ENCODE results near the gene SPTBN1.
"Not testable (repeated sequence)": the region's sequence is repeated elsewhere in the genome, so short reads cannot be mapped to it uniquely, and the experiment has no call there.

GRCh38 chr2:54698926-54699325 is 242.8 kb downstream of the SPTBN1 start:
- not testable (repeated sequence) for TF ChIP-seq CTCF (IDR thresholded peaks at IDR 0.05; ENCODE audit: extremely low read depth in 1 of 2, insufficient read depth in 1 of 2, low read depth in 1 of 2, low read length in 2 of 2); POLR2AphosphoS5 (IDR thresholded peaks at IDR 0.05; ENCODE audit: insufficient read depth, low read depth, low read length); MYC (IDR thresholded peaks at IDR 0.05; ENCODE audit: low read depth, low read length); MAX (IDR thresholded peaks at IDR 0.05; ENCODE audit: insufficient read depth, insufficient read length); POLR2A (IDR thresholded peaks at IDR 0.05; ENCODE audit: low read depth, low read length)
